Measurements from ENCODE around the gene SLC6A3. TPM values are rescaled to one million over a fixed set of nuclear protein-coding genes. Genes with fewer than 3 reads are reported as not detected.

The SLC6A3 gene
- total RNA-seq, 1 donor from 2014 or later: not detected

DNA sequence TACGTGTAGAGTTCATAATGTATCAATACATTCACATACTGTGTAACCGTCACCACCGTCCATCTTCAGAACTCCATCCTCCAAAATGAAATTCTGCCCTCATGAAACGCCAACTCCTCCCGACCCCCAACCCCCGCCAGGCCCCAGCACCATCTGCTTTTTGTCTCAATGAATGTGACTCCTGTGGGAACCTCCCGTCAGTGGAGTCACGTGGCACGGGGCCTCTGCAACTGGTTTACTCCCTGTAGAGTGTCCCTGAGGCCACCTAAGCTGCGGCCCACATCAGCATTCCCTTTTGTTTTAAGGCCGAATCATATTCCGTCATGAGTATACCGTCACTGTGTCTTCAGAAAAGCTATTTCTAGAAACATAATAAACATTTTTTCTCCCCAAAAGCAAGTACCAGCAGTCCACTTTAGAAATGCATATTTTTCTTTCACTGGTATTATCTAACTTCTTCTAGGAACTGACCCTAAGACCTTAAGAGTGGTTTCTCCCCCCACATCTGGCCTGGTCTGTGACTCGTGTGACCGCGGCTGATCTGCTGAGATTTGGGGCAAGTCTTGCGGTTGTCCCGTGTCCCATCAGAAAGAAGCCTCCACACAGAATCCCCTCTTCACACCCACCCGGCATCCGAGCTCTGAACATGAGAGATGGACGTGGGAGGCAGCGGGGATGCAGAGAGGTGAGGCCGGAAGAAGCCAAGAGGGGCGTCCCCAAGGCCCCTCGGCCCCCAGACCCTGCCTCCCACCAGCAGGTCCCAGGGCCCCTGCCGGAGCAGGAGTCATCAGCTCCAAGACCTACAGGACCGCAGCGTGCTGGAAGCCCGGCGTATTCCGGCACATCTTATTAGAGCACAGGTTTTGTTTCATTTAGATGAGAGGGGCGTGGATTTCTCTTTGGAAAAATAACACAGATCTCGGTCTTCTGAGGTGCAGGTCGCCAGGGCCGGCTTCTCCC lies 38.3 kb downstream of the SLC6A3 start:
- Mint-ChIP-seq H3K9me3 (no peaks in the 10 kb centered on the region), H3K4me3 (no peak overlapping the region), H3K27ac (no peak overlapping the region), H3K27me3 (ENCODE audit: insufficient read depth) (no peaks in the 10 kb centered on the region), H3K36me3 (ENCODE audit: low read depth) (no peaks in the 10 kb centered on the region), H3K4me1 (ENCODE audit: low read depth) (no peaks in the 10 kb centered on the region)
- intact Hi-C loops (cut with micrococcal nuclease): no loop called here
- no peak for DNase-seq (ENCODE audit: low spot score)

DNA sequence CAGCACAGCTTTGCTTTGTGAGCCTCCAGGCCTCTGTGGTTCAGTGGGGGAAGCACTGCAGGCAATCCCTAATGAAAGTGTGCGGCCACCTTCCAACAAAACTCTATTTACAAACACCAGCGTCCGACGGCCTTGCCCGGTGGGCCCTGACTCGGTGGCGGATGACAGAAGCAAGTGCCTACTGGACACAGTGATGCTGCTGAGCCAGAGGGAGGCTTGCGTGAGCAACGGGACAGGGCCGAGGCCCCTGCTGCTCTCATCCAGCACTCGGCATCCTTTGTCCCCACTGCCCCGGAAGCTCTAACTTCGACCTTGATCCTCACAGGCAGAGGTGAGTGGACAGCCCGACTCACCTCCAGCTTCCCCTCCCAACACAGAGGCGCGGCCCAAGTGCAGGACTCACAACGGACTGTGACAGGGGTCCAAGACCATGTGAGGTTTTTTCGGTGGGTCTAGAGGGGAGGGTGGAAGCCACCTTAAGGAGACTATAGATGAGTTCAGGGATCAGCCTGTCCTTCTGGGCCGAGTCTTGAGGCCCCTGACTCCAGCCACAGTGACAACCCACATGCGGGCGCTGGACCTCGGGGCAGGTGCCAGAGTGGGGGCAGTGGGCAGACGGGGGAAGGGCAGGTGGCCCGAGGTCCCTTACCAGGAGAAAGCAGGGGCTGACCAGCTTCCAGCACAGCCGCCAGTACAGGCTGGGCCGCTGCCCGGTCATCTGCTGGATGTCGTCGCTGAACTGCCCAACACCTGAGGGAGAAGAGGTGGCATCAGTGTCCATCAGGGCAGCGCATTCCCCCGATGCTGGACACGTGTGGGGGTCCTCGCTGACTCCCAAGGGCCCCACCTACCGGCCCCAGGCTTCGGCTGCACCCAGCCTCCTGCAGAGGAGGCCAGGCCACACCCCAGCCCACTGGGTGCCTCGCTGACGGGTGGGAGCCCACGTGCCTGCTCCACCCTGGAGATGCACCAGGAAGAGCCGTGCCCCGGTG lies 39.4 kb downstream of the SLC6A3 start:
- Mint-ChIP-seq H3K4me1 (ENCODE audit: low read depth) (no peaks in the 10 kb centered on the region), H3K36me3 (ENCODE audit: low read depth) (no peaks in the 10 kb centered on the region), H3K27me3 (ENCODE audit: insufficient read depth) (no peaks in the 10 kb centered on the region), H3K27ac (no peak overlapping the region), H3K4me3 (no peak overlapping the region), H3K9me3 (no peaks in the 10 kb centered on the region)
- DNase-seq (ENCODE audit: low spot score): no peak
- intact Hi-C loops (cut with micrococcal nuclease): no loop called here

DNA sequence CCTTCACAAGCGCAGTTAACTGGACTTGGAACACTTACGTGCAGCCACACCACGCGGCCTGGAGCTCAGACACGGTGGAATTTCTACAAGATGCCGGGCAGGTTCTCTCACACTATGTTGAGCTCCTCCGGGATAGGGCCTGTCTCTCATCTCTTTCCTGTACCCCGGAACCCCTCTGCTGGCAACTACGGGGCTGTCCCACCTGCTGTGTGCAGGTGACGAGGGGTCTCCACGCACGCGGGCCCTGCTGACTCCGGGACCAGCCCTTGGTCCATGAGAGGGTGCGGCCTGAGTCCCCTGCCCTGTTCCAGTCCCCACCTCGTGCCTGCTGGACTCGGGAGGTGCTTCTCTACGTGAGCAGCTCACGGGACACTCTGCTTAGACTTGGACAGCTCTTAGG lies 40.1 kb downstream of the SLC6A3 start:
- intact Hi-C loops (cut with micrococcal nuclease): no loop called here
- no peaks in the 10 kb centered on the region for H3K36me3 Mint-ChIP-seq (ENCODE audit: low read depth)
- no peak overlapping the region for H3K27ac Mint-ChIP-seq
- DNase-seq (ENCODE audit: low spot score): no peak
- no peak overlapping the region for H3K4me3 Mint-ChIP-seq
- no peaks in the 10 kb centered on the region for H3K27me3 Mint-ChIP-seq (ENCODE audit: insufficient read depth)
- H3K4me1 Mint-ChIP-seq (ENCODE audit: low read depth): no peaks in the 10 kb centered on the region
- H3K9me3 Mint-ChIP-seq: no peaks in the 10 kb centered on the region

DNA sequence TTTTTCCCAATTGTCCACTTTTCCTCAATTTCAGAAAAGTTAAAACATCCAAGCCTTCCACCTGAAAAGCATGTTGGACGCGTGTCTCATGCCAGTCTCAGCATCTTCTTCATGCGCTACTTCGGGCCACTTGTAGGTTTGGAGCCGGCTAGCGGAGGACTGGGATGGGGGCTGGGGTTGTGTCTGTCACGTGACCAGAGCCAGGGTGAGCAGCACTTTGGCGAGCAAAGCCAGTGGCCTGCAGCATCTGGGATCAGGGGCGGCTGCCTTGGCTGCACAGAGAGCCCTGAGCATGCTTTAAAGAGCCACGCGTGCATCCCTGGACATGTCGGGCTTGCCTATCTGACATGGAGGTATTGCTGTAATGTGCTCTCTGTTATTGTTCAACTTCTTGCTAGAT lies 41.2 kb downstream of the SLC6A3 start:
- Mint-ChIP-seq H3K4me1 (ENCODE audit: low read depth) (no peaks in the 10 kb centered on the region), H3K27ac (no peak overlapping the region), H3K27me3 (ENCODE audit: insufficient read depth) (no peaks in the 10 kb centered on the region), H3K36me3 (ENCODE audit: low read depth) (no peaks in the 10 kb centered on the region), H3K9me3 (no peaks in the 10 kb centered on the region), H3K4me3 (no peak overlapping the region)
- intact Hi-C loops (cut with micrococcal nuclease): no loop called here
- no peak for DNase-seq (ENCODE audit: low spot score)

DNA sequence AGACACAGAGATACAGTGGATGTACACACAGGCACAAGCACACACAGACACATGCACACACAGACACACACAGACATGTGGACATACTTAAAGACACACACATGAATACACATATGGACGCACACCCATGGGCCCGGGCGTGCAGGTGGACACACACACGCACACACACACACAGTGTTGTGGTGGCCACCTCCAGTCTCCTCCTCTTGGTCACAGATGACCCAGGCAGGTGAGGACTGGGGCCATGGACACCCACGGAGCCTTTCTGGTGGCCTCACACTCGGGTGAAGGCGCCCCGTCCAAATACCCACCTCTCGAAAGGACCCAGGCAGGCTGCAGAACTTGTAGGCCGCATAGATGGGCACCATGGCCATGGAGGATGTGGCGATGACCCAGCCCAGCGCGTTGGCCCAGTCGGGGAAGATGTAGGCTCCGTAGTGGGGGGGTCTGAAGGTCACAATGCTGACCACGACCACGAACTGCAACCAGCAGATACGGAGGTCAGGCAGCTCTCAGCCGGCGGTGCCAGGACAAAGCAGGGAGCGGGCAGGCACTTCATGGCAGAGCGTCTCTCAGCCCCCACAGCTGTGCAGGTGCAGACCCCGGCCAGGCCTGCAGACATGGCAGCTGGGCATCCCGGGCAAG lies 42.5 kb downstream of the SLC6A3 start:
- Mint-ChIP-seq H3K27me3 (ENCODE audit: insufficient read depth) (no peaks in the 10 kb centered on the region), H3K27ac (no peak overlapping the region), H3K4me3 (no peak overlapping the region), H3K4me1 (ENCODE audit: low read depth) (no peaks in the 10 kb centered on the region), H3K9me3 (no peaks in the 10 kb centered on the region), H3K36me3 (ENCODE audit: low read depth) (no peaks in the 10 kb centered on the region)
- intact Hi-C loops (cut with micrococcal nuclease): no loop called here
- DNase-seq (ENCODE audit: low spot score): no peak

DNA sequence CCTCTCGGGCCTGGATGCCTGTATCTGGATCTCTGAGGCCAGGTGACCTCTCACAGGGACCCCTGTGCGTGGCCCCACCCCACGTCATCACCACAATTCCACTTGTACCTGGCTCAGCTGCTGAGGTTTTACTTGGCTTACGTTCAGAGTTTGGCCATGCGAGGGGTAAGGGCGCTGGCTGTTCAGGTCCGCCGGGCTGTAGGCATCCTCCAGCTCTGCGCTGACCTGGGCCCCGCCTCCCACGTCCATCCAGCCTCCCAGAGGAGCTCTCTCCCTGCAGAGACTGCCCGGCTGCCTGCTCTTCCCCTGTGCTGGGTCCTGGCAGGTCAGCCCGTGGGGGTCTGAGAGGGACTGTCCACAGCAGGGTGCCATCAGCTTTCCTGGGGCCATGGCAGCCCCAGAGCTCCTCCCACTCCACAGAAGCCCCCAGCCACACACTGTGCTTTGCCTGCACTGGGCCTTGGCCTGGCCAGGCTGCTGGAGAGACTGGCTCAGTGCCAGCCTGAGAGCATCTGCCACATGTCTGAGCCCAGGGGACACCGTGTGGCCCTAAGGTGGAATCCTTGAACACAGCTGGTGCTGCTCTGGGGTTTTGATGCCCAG lies 43.6 kb downstream of the SLC6A3 start:
- Mint-ChIP-seq H3K36me3 (ENCODE audit: low read depth) (no peaks in the 10 kb centered on the region), H3K4me3 (no peak overlapping the region), H3K9me3 (no peaks in the 10 kb centered on the region), H3K4me1 (ENCODE audit: low read depth) (no peaks in the 10 kb centered on the region), H3K27me3 (ENCODE audit: insufficient read depth) (peaks cover 3% of the 10 kb centered on the region), H3K27ac (no peak overlapping the region)
- DNase-seq (ENCODE audit: low spot score): no peak
- intact Hi-C loops (cut with micrococcal nuclease): no loop called here

DNA sequence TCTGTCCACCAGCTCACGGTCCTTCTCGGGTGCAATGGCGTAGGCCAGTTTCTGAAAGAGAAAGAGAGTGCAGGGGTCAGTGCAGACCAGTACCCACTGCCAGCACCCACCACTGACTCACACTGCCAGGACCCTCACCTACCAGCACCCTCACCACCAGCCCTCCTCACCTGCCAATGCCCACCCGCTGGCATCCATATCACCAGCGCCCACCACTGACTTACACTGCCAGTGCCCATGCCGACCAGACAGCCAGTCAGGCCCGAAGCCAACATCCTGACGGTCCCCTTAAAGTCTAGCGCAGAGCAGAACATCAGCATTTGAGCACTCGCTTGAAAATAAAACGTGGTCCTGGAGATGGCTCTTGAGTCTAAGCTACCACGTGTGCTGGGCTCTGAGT lies 44.3 kb downstream of the SLC6A3 start:
- intact Hi-C loops (cut with micrococcal nuclease): no loop called here
- Mint-ChIP-seq H3K36me3 (ENCODE audit: low read depth) (no peaks in the 10 kb centered on the region), H3K4me1 (ENCODE audit: low read depth) (no peaks in the 10 kb centered on the region)

DNA sequence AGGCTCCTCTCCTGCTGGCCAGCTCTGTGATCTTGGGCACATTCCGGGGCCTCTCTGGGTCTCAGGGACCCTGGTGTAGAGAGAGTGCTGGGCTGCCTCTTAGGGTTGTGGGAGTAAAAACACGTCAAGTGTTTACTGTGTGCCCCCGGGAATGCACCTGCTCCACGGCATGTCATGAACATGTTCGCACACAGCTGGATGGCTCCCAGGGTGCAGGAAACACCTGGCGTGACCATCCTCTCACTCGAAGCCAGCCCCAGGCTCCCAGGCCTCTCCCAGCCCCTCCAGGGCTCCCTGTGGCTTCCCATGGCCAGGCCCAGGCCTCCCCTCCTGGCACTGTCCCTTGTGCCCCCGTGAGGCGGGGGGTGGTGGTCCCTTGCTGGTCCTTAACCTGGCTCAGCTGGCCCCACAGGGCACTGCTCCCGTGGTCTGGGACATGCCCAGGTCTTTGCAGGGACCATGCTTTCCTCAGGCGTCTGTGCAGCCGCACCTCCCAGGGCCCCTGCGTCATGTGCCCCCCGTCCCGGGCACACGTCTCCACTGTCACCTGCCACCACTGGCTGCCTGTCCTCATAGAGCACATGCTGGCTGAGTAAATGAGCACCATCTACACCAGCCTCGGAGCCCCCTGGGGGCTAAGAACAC lies 44.9 kb downstream of the SLC6A3 start:
- DNase-seq (ENCODE audit: low spot score): no peak

More for the DNA sequence above, 44.3 kb downstream of the SLC6A3 start:
- no peak for DNase-seq (ENCODE audit: low spot score)
- H3K9me3 Mint-ChIP-seq: no peaks in the 10 kb centered on the region
- H3K4me3 Mint-ChIP-seq: no peak overlapping the region
- H3K27me3 Mint-ChIP-seq (ENCODE audit: insufficient read depth): peaks cover 3% of the 10 kb centered on the region
- H3K27ac Mint-ChIP-seq: no peak overlapping the region

DNA sequence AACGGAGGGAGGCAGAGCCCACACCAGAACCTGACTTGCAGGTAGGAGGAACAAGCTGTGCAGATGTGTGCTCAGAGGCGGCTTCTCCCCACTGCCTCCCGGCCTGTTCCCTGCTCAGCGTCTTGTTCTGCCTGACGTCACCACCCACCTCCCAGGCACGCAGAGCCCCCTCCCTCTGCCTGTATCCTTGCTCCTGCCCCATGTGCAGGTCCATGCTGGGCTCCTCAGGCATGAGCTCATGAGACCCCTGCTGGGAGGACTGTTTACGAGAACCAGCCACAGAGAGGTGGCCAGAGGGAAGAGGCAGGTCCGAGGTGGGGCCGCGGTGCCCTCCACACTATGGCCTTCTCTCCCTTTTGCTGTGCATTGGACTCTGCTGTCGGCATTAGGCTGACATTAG lies 45.5 kb downstream of the SLC6A3 start:
- no peaks in the 10 kb centered on the region for H3K36me3 Mint-ChIP-seq (ENCODE audit: low read depth)
- H3K27ac Mint-ChIP-seq: no peak overlapping the region
- no peak for DNase-seq (ENCODE audit: low spot score)
- no peaks in the 10 kb centered on the region for H3K9me3 Mint-ChIP-seq
- no peak overlapping the region for H3K4me3 Mint-ChIP-seq
- intact Hi-C loops (cut with micrococcal nuclease): no loop called here
- no peaks in the 10 kb centered on the region for H3K4me1 Mint-ChIP-seq (ENCODE audit: low read depth)
- peaks cover 3% of the 10 kb centered on the region for H3K27me3 Mint-ChIP-seq (ENCODE audit: insufficient read depth)

More for the DNA sequence above, 44.9 kb downstream of the SLC6A3 start:
- no peaks in the 10 kb centered on the region for H3K4me1 Mint-ChIP-seq (ENCODE audit: low read depth)
- H3K9me3 Mint-ChIP-seq: no peaks in the 10 kb centered on the region
- H3K27me3 Mint-ChIP-seq (ENCODE audit: insufficient read depth): peaks cover 3% of the 10 kb centered on the region
- no peak overlapping the region for H3K4me3 Mint-ChIP-seq
- H3K27ac Mint-ChIP-seq: no peak overlapping the region
- no peaks in the 10 kb centered on the region for H3K36me3 Mint-ChIP-seq (ENCODE audit: low read depth)
- intact Hi-C loops (cut with micrococcal nuclease): no loop called here

DNA sequence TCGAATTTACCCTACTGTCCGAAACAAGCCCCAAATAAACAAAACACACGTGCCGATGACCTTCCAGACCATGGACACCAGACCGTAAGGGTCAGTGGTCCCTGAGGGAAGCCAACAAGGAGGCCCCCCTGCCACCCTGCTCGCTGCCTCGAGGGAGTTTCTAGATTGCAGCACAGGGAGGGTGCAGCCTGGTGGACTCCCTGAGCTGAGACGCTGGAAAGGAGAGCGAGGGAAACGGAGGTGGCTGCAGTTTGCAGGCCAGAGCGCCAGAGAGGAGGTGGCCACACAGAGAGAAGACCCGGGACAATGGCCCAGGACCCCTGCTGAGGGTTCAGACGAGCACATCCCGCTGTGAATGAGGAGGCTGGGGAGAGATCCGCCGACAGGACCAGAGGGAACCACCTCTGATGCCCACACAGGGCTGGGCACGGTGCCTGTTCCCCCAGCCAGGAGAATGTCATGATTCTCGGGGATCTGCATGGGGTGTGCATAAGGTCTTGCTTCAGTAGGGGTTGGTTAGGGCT lies 48.9 kb downstream of the SLC6A3 start:
- Mint-ChIP-seq H3K27me3 (ENCODE audit: insufficient read depth) (peaks cover 5% of the 10 kb centered on the region), H3K4me3 (no peak overlapping the region), H3K9me3 (no peaks in the 10 kb centered on the region), H3K27ac (no peak overlapping the region), H3K4me1 (ENCODE audit: low read depth) (no peaks in the 10 kb centered on the region), H3K36me3 (ENCODE audit: low read depth) (no peaks in the 10 kb centered on the region)
- intact Hi-C loops (cut with micrococcal nuclease): no loop called here
- DNase-seq (ENCODE audit: low spot score): no peak

DNA sequence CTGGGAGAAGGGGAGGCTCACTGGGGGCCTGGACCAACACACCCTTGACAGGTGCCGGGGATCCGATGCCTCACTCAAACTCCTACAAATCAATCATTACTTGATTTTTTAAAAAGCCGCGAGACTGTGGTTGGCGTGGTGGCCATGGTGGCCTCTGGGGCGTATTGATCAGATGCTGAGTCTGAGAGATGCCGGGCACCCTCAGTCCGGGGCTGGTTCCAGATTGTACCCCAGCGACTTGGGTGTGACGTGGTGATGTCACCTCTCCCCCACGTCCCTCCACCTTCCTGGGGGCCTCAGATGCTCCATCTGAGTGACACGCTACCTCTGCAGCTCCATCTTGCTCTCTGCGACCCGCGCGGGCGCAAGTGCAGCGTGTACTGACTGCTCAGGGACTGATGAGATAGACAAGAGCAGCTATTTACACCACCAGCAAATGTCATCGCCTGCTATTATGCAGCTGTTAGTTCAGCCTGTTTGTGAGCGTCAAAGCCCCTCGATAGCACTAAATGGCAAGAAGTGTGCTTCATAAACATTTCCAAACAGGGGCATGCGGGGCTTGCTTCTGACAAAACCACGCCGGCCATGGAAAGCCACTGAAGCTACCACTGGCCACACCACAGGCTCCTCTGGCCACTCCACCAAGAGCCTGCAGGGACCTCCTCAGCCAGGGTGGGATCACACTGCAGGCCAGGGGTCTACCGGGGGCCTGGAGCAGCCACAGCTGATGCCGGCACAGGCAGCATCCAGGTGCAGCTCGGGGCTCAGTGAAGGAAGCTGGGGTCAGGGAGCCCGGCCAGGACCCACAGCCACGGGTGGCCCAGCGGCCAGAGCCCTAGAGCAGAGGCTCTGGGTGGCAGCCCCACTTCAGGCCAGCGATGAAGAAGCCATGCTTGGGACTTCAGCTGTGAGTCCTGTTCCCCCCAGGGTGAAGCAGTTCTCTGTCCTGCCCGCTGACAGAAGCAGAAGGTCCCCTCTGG lies 50.1 kb downstream of the SLC6A3 start:
- H3K4me1 Mint-ChIP-seq (ENCODE audit: low read depth): no peaks in the 10 kb centered on the region
- H3K36me3 Mint-ChIP-seq (ENCODE audit: low read depth): no peaks in the 10 kb centered on the region
- no peaks in the 10 kb centered on the region for H3K9me3 Mint-ChIP-seq
- DNase-seq (ENCODE audit: low spot score): no peak
- H3K4me3 Mint-ChIP-seq: no peak overlapping the region
- intact Hi-C loops (cut with micrococcal nuclease): no loop called here
- H3K27ac Mint-ChIP-seq: no peak overlapping the region
- H3K27me3 Mint-ChIP-seq (ENCODE audit: insufficient read depth): peaks cover 5% of the 10 kb centered on the region
